OCI-LY1 (cell line): ENCODE measurements around the gene CALHM2.
"Not testable (repeated sequence)": the region's sequence is repeated elsewhere in the genome, so short reads cannot be mapped to it uniquely, and the experiment has no call there.

Experiments used
- H2AFZ ChIP-seq: fragments of 200-600 bp; sonication (generic), shearing (Covaris generic); 2 replicates; pipeline ENCODE4 v1.6.0; 2014; ENCODE audit warnings: antibody characterized with exemption, mild to moderate bottlenecking, low read length
- H3F3A ChIP-seq: fragments of 200-600 bp; sonication (generic), shearing (Covaris generic); 2 replicates; pipeline ENCODE4 v1.6.0; 2014; ENCODE audit warnings: mild to moderate bottlenecking, antibody characterized with exemption, low read length, moderate library complexity; ENCODE audit not compliant: insufficient read depth
- H3K27ac ChIP-seq: fragments of 200-600 bp; sonication (generic); 2 replicates; pipeline ENCODE4 v1.5.1; 2014; ENCODE audit warnings: low read length, mixed run types, mild to moderate bottlenecking, low read depth; ENCODE audit not compliant: poor library complexity, severe bottlenecking
- H3K27me3 ChIP-seq: fragments of 200-600 bp; sonication (generic); 2 replicates; pipeline ENCODE4 v1.6.0; 2014; ENCODE audit warnings: antibody characterized with exemption, mild to moderate bottlenecking, low read length, moderate library complexity; ENCODE audit not compliant: insufficient read depth
- H3K36me3 ChIP-seq: fragments of 200-600 bp; sonication (generic); 2 replicates; pipeline ENCODE4 v1.6.1; 2014; ENCODE audit warnings: mild to moderate bottlenecking, antibody characterized with exemption, low read length, moderate library complexity, mixed read lengths; ENCODE audit not compliant: insufficient read depth
- H3K4me1 ChIP-seq: fragments of 200-600 bp; sonication (generic); 2 replicates; pipeline ENCODE4 v1.5.1; 2014; ENCODE audit warnings: mild to moderate bottlenecking, low read length, moderate library complexity; ENCODE audit not compliant: insufficient read depth, severe bottlenecking
- H3K4me2 ChIP-seq: fragments of 200-600 bp; sonication (generic), shearing (Covaris generic); 2 replicates; pipeline ENCODE4 v1.6.1; 2014; ENCODE audit warnings: low read length
- H3K4me3 ChIP-seq: fragments of 200-600 bp; sonication (generic); 2 replicates; pipeline ENCODE4 v1.5.1; 2014; ENCODE audit warnings: low read length, low read depth, mild to moderate bottlenecking, mixed read lengths; ENCODE audit not compliant: poor library complexity, severe bottlenecking
- H3K79me2 ChIP-seq: fragments of 200-600 bp; shearing (Covaris generic); 2 replicates; pipeline ENCODE4 v1.6.1; 2016; ENCODE audit warnings: mixed run types, low read length, mixed read lengths; ENCODE audit not compliant: insufficient read depth
- H3K9ac ChIP-seq: fragments of 200-600 bp; sonication (generic), shearing (Covaris generic); 2 replicates; pipeline ENCODE4 v1.6.1; 2014; ENCODE audit warnings: mild to moderate bottlenecking, low read length, mixed read lengths
- H3K9me2 ChIP-seq: fragments of 200-600 bp; sonication (generic), shearing (Covaris generic); 2 replicates; pipeline ENCODE4 v1.6.1; 2014; ENCODE audit warnings: low read depth, mild to moderate bottlenecking, low read length, mixed read lengths
- H3K9me3 ChIP-seq: fragments of 200-600 bp; shearing (Covaris generic); 2 replicates; pipeline ENCODE4 v1.6.1; 2014; ENCODE audit warnings: low read length, mixed read lengths
- H4K20me1 ChIP-seq: fragments of 200-600 bp; sonication (generic), shearing (Covaris generic); 2 replicates; pipeline ENCODE4 v1.6.0; 2016; ENCODE audit warnings: mild to moderate bottlenecking, low read length; ENCODE audit not compliant: insufficient read depth
- CTCF ChIP-seq: fragments of 200-600 bp; sonication (generic), shearing (Covaris generic); IDR thresholded peaks from 2 replicates; pipeline ENCODE4 v1.5.1; 2017; ENCODE audit warnings: mild to moderate bottlenecking, antibody characterized with exemption, low read length, moderate library complexity, mixed read lengths
- EZH2 ChIP-seq: fragments of 200-600 bp; sonication (generic), shearing (Covaris generic); IDR thresholded peaks from 2 replicates; pipeline ENCODE4 v1.8.0; 2017; ENCODE audit warnings: borderline replicate concordance, mixed run types, mild to moderate bottlenecking, antibody characterized with exemption, low read length, moderate library complexity, mixed read lengths

Gene CALHM2

GRCh38 chr10:103487410-103487708 lies 35.2 kb upstream of the CALHM2 start:
- H3K36me3 ChIP-seq: no peaks in the 10 kb centered on the region
- H3F3A ChIP-seq: no peaks in the 10 kb centered on the region
- no peak overlapping the region for H2AFZ ChIP-seq
- no peaks in the 10 kb centered on the region for H4K20me1 ChIP-seq
- peaks cover 6% of the 10 kb centered on the region; the same call in 1 of the 2 replicates for H3K27me3 ChIP-seq
- no peaks in the 10 kb centered on the region for H3K9me3 ChIP-seq
- H3K4me1 ChIP-seq: peaks cover 13% of the 10 kb centered on the region
- H3K4me2 ChIP-seq: no peak overlapping the region
- H3K79me2 ChIP-seq: no peaks in the 10 kb centered on the region
- TF ChIP-seq CTCF (no peak), EZH2 (no peak)
- no peak overlapping the region for H3K4me3 ChIP-seq
- no peaks in the 10 kb centered on the region for H3K9me2 ChIP-seq
- no peak overlapping the region for H3K9ac ChIP-seq
- H3K27ac ChIP-seq: no peak overlapping the region

GRCh38 chr10:103486635-103487409 lies 34.7 kb upstream of the CALHM2 start:
- not testable (repeated sequence) for H3K79me2 ChIP-seq, H3K27me3 ChIP-seq, H2AFZ ChIP-seq, H3K4me3 ChIP-seq, H3K36me3 ChIP-seq, H3K9ac ChIP-seq, H3K9me3 ChIP-seq, H4K20me1 ChIP-seq, H3K4me2 ChIP-seq, H3K27ac ChIP-seq, H3F3A ChIP-seq, H3K9me2 ChIP-seq
- H3K4me1 ChIP-seq: peaks cover 13% of the 10 kb centered on the region

GRCh38 chr10:103481974-103482531 lies 29.9 kb upstream of the CALHM2 start:
- Histone ChIP-seq H3F3A (no peaks in the 10 kb centered on the region), H3K27me3 (no peaks in the 10 kb centered on the region), H3K27ac (no peak overlapping the region), H3K79me2 (no peaks in the 10 kb centered on the region), H4K20me1 (no peaks in the 10 kb centered on the region), H3K4me2 (no peak overlapping the region; the same call in 1 of the 2 replicates), H3K36me3 (no peaks in the 10 kb centered on the region), H3K9me3 (no peaks in the 10 kb centered on the region), H2AFZ (no peak overlapping the region), H3K9me2 (no peaks in the 10 kb centered on the region), H3K4me1 (peaks cover 4% of the 10 kb centered on the region), H3K4me3 (no peak overlapping the region), H3K9ac (no peak overlapping the region)
- TF ChIP-seq EZH2 (no peak), CTCF (peak; percentile 77)

- no peak for TF ChIP-seq CTCF
- no peak for TF ChIP-seq EZH2
- no peaks in the 10 kb centered on the region for H3K27me3 ChIP-seq
- H3K9ac ChIP-seq: no peak overlapping the region
- H3K9me2 ChIP-seq: no peaks in the 10 kb centered on the region
- no peaks in the 10 kb centered on the region for H3F3A ChIP-seq
- no peaks in the 10 kb centered on the region for H3K36me3 ChIP-seq
- H4K20me1 ChIP-seq: no peaks in the 10 kb centered on the region
- no peaks in the 10 kb centered on the region for H3K79me2 ChIP-seq
- H3K27ac ChIP-seq: no peak overlapping the region
- H3K4me1 ChIP-seq: peaks cover 7% of the 10 kb centered on the region
- H3K9me3 ChIP-seq: no peaks in the 10 kb centered on the region
- no peak overlapping the region for H3K4me2 ChIP-seq
- no peak overlapping the region for H3K4me3 ChIP-seq
- no peak overlapping the region for H2AFZ ChIP-seq
Measured at GRCh38 chr10:103480521-103480920, 28.4 kb upstream of the CALHM2 start.
